Measurements from ENCODE around the gene WDCP.

DNA sequence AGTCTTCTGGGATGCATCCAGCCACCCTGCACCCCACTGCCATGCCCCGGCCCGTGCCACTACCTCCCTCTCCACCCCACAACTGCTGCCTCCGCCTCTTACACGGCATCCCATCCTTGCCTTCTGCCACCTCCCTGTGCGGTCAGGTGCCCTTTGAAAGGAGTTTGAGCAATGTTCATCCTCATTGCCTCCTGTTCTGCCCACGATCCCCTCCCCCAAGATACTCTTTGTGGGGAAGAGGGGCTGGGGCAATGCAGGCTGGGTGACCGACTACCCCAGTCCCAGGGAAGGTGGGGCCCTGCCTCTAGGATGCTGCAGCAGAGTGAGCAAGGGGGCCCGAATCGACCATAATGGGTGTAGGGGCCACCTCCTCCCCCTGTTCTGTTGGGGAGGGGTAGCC is 28.9 kb downstream of the WDCP start:
- TF ChIP-seq, protein P1, sequence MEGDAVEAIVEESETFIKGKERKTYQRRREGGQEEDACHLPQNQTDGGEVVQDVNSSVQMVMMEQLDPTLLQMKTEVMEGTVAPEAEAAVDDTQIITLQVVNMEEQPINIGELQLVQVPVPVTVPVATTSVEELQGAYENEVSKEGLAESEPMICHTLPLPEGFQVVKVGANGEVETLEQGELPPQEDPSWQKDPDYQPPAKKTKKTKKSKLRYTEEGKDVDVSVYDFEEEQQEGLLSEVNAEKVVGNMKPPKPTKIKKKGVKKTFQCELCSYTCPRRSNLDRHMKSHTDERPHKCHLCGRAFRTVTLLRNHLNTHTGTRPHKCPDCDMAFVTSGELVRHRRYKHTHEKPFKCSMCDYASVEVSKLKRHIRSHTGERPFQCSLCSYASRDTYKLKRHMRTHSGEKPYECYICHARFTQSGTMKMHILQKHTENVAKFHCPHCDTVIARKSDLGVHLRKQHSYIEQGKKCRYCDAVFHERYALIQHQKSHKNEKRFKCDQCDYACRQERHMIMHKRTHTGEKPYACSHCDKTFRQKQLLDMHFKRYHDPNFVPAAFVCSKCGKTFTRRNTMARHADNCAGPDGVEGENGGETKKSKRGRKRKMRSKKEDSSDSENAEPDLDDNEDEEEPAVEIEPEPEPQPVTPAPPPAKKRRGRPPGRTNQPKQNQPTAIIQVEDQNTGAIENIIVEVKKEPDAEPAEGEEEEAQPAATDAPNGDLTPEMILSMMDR (IDR thresholded peaks at IDR 0.05), result no peak
- no peak for TF ChIP-seq EZH2 (IDR thresholded peaks at IDR 0.05; ENCODE audit: borderline replicate concordance, insufficient read depth, low read depth, low read length, poor library complexity, severe bottlenecking)
